SHP77 (cell line): Measurements from ENCODE around the gene RGS12.
"Not testable (repeated sequence)": the region's sequence is repeated elsewhere in the genome, so short reads cannot be mapped to it uniquely, and the experiment has no call there.

Experiments used
- DNase-seq, 2 experiments: peaks; one replicate each; lab custom pipeline; 2025; lab: John Stamatoyannopoulos, UW

The RGS12 gene

GRCh38 chr4:3299122-3299975 is 6.5 kb downstream of the RGS12 start:
- no peak for DNase-seq

- DNase-seq = no peak
Observed at GRCh38 chr4:3299976-3300671, 7.3 kb downstream of the RGS12 start.

- DNase-seq = not testable (repeated sequence)
Observed at GRCh38 chr4:3300882-3301281, 8.1 kb downstream of the RGS12 start.

- no peak for DNase-seq
Observed at GRCh38 chr4:3301450-3302172, 8.8 kb downstream of the RGS12 start.

- no peak for DNase-seq
Observed at GRCh38 chr4:3302173-3302785, 9.5 kb downstream of the RGS12 start.

GRCh38 chr4:3302786-3303564 is 10.2 kb downstream of the RGS12 start:
- DNase-seq = no peak

GRCh38 chr4:3303565-3303824 is 10.7 kb downstream of the RGS12 start:
- DNase-seq = no peak

- DNase-seq = no peak
Observed at GRCh38 chr4:3303923-3304710, 11.3 kb downstream of the RGS12 start.

- DNase-seq = no peak
Observed at GRCh38 chr4:3304831-3305609, 12.2 kb downstream of the RGS12 start.

GRCh38 chr4:3305610-3306371 is 13.0 kb downstream of the RGS12 start:
- peak; percentile 30 to 32 for DNase-seq

- no peak for DNase-seq
Observed at GRCh38 chr4:3306450-3306849, 13.6 kb downstream of the RGS12 start.

- no peak for DNase-seq
Observed at GRCh38 chr4:3307060-3307459, 14.2 kb downstream of the RGS12 start.

GRCh38 chr4:3307486-3307885 is 14.7 kb downstream of the RGS12 start:
- no peak for DNase-seq

GRCh38 chr4:3307891-3308575 is 15.2 kb downstream of the RGS12 start:
- no peak for DNase-seq

- no peak for DNase-seq
Observed at GRCh38 chr4:3308691-3309090, 15.9 kb downstream of the RGS12 start.

GRCh38 chr4:3310301-3311094 is 17.7 kb downstream of the RGS12 start:
- DNase-seq = no peak

GRCh38 chr4:3311095-3311372 is 18.2 kb downstream of the RGS12 start:
- no peak for DNase-seq

GRCh38 chr4:3311489-3312171 is 18.8 kb downstream of the RGS12 start:
- DNase-seq = no peak
